ENCODE measurements around the gene STAT5A. TPM values are rescaled to one million over a fixed set of nuclear protein-coding genes. Genes with fewer than 3 reads are reported as not detected.

The STAT5A gene
- total RNA-seq, 1 experiment from 2014 or later, result 0.91 TPM

DNA sequence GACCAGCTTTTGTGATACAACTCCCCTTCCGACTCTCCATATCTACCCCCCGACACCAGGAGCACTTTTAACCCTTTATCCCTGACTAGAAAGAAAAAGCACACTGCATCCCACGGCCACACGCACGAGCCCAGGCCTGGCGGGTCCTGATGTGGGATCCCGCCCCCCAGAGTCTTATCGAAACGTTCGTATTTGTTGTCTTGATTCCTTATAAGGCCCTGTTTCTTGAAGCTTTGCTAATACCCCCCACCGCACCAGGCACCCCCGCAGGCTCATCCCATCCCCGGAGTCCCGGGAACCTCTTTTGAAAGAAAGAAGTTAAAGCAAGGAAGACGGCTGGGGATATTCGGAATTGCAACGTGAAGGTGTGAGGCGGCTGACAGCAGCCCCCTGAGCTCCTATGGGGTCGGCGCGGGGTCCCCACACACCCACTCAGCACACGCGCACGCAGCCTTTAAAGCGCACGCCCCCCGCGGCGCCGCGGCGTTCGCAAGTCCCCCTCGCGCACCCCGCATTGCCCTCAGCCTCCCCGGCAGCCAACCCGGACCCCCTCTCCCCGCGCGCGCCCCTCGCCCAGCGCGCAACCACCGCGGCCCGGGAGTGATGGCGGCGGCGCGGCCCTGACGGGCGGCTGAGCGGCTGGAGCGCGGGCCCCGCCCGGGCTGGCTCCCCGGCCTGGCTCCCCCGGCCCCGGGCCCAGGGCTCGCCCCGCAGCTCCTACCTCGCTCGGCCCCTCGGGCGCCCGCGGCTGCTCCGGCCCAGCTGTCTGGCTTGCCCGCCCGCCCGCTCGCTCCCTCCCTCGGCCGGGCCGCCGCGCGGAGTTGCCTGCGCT is 12.6 kb upstream of the STAT5A start:
- no peak overlapping the region for H2AFZ ChIP-seq (ENCODE audit: low read depth, low read length, poor library complexity, severe bottlenecking)
- no peaks in the 10 kb centered on the region for H3K9me2 ChIP-seq (ENCODE audit: insufficient read depth)
- H3K27ac ChIP-seq (ENCODE audit: low read depth, low read length), result peak overlapping the region; percentile 61; the same call in 1 of the 2 replicates
- H3K4me1 ChIP-seq (ENCODE audit: control insufficient read depth in 1 of 2, insufficient read depth in 2 of 2, low read length in 2 of 2), result peaks cover 13 to 20% of the 10 kb centered on the region in 2 experiments
- 0 out of 2 replicates have a peak, but pooled peaks cover 5% of the 10 kb centered on the region for H3K27me3 ChIP-seq (ENCODE audit: insufficient read depth, low read length)
- peak overlapping the region; percentile 66 for H3K9ac ChIP-seq (ENCODE audit: low read length)
- ChIA-PET RAD21 (ENCODE audit: low non-redundant PET in 1 of 2, low total read pairs in 2 of 2, uncharacterized antibody in 2 of 2, unreplicated experiment in 2 of 2) (interaction anchor here in 1 of 2 experiments (1.0 kb wide), 1 partner anchor 54 kb away, joined by 3 read pairs; no protein-coding TSS in a partner anchor), POLR2A (interaction anchor here (0.7 to 0.8 kb wide), 2 partner anchors 9 to 41 kb away, joined by 4 read pairs; no protein-coding TSS in a partner anchor), CTCF (no interaction called here)
- H3K9me3 ChIP-seq (ENCODE audit: control insufficient read depth in 1 of 2, insufficient read depth in 1 of 2, low read depth in 1 of 2, low read length in 2 of 2), result no peaks in the 10 kb centered on the region
- peak overlapping the region; percentile 68 to 76 for H3K4me3 ChIP-seq (replicated peaks in 1 of 2; ENCODE audit: low read depth in 1 of 2, low read length in 2 of 2)
- no peaks in the 10 kb centered on the region for H4K20me1 ChIP-seq (ENCODE audit: insufficient read depth)
- intact Hi-C loops (cut with micrococcal nuclease), result no loop called here
- no TSS peak for BruUV-seq (replicated peaks)
- ATAC-seq (peak; percentile 75), DNase-seq (ENCODE audit: low read depth, low spot score) (no peak)
- peak overlapping the region; percentile 92 for H3K4me2 ChIP-seq (ENCODE audit: low read length)
- H3K79me2 ChIP-seq (ENCODE audit: insufficient read depth, low read length), result peaks cover 41% of the 10 kb centered on the region; the same call in 1 of the 2 replicates
- no peaks in the 10 kb centered on the region for H3K36me3 ChIP-seq (ENCODE audit: control insufficient read depth in 1 of 2, insufficient read depth in 2 of 2, low read length in 2 of 2)
- no peak for TF ChIP-seq FOSL1 (IDR thresholded peaks at IDR 0.05; ENCODE audit: low read depth)
- peak; percentile 90 for TF ChIP-seq ZFX (IDR thresholded peaks at IDR 0.05)

- Histone ChIP-seq H3K4me1 (ENCODE audit: control insufficient read depth in 1 of 2, insufficient read depth in 2 of 2, low read length in 2 of 2) (peaks cover 13 to 20% of the 10 kb centered on the region in 2 experiments), H3K36me3 (ENCODE audit: control insufficient read depth in 1 of 2, insufficient read depth in 2 of 2, low read length in 2 of 2) (no peaks in the 10 kb centered on the region), H3K9me3 (ENCODE audit: control insufficient read depth in 1 of 2, insufficient read depth in 1 of 2, low read depth in 1 of 2, low read length in 2 of 2) (no peaks in the 10 kb centered on the region), H3K9ac (ENCODE audit: low read length) (peak within 1 kb of the TSS; percentile 75), H3K27me3 (ENCODE audit: insufficient read depth, low read length) (0 out of 2 replicates have a peak, but pooled peaks cover 5% of the 10 kb centered on the region), H4K20me1 (ENCODE audit: insufficient read depth) (no peaks in the 10 kb centered on the region), H2AFZ (ENCODE audit: low read depth, low read length, poor library complexity, severe bottlenecking) (peak within 1 kb of the TSS; percentile 32), H3K9me2 (ENCODE audit: insufficient read depth) (no peaks in the 10 kb centered on the region), H3K4me2 (ENCODE audit: low read length) (peak within 1 kb of the TSS; percentile 95), H3K4me3 (replicated peaks in 1 of 2; ENCODE audit: low read depth in 1 of 2, low read length in 2 of 2) (peak within 1 kb of the TSS; percentile 68 to 76), H3K79me2 (ENCODE audit: insufficient read depth, low read length) (peaks cover 36% of the 10 kb centered on the region; the same call in 1 of the 2 replicates), H3K27ac (ENCODE audit: low read depth, low read length) (peak within 1 kb of the TSS; percentile 61; the same call in 1 of the 2 replicates)
- DNase-seq (ENCODE audit: low read depth, low spot score), result no peak
- intact Hi-C loops (cut with micrococcal nuclease), result no loop called here
- ChIA-PET RAD21 (ENCODE audit: low non-redundant PET in 1 of 2, low total read pairs in 2 of 2, uncharacterized antibody in 2 of 2, unreplicated experiment in 2 of 2) (interaction anchor here in 1 of 2 experiments (1.0 kb wide), 1 partner anchor 54 kb away, joined by 3 read pairs; no protein-coding TSS in a partner anchor), CTCF (no interaction called here), POLR2A (interaction anchor here (0.8 kb wide), 1 partner anchor 9 kb away, joined by 4 read pairs; no protein-coding TSS in a partner anchor)
- ATAC-seq, result peak; percentile 86
- BruUV-seq (replicated peaks), result no TSS peak
- TF ChIP-seq ZFX (IDR thresholded peaks at IDR 0.05) (peak; percentile 67; the same call in 1 of the 2 replicates), EZH2 (IDR thresholded peaks at IDR 0.05) (no peak), POLR2AphosphoS5 (IDR thresholded peaks at IDR 0.05; ENCODE audit: low read depth, low read length) (peak; percentile 74; the same call in 1 of the 2 replicates), ZBTB33 (IDR thresholded peaks at IDR 0.05; ENCODE audit: extremely low read depth, insufficient replicate concordance, low read length) (no peak), EGR1 (IDR thresholded peaks at IDR 0.05; ENCODE audit: low read depth) (no peak), SRF (IDR thresholded peaks at IDR 0.05; ENCODE audit: low read depth) (no peak), FOSL1 (IDR thresholded peaks at IDR 0.05; ENCODE audit: low read depth) (no peak), SP1 (IDR thresholded peaks at IDR 0.05; ENCODE audit: low read depth) (no peak), POLR2A (IDR thresholded peaks at IDR 0.05; ENCODE audit: borderline replicate concordance, extremely low read depth, insufficient read depth, insufficient read length) (peak; percentile 69)
- TF ChIP-seq, protein P1, sequence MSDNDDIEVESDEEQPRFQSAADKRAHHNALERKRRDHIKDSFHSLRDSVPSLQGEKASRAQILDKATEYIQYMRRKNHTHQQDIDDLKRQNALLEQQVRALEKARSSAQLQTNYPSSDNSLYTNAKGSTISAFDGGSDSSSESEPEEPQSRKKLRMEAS (IDR thresholded peaks at IDR 0.05), result no peak
Measured at GRCh38 chr17:42276359-42276608, 12.0 kb upstream of the STAT5A start, which contains the start of gene STAT5B. STAT5B (minus strand) TSS chr17:42276391; CDS start chr17:42232127, 44,264 bp downstream.
